ENCODE data around the gene TARDBP. TPM values are rescaled to one million over a fixed set of nuclear protein-coding genes. Genes with fewer than 3 reads are reported as not detected.

The TARDBP gene
- 100 to 1,000 TPM; 132 to 168 TPM for total RNA-seq

GRCh38 chr1:11012260-11013159, at the start of gene TARDBP:
Gene TARDBP, plus strand, starts transcription at chr1:11012654. Its CDS starts 1,074 bp downstream, at chr1:11013728.
- DNase-seq (ENCODE audit: low spot score in 2 of 2): peak; percentile 90 to 94
- Mint-ChIP-seq H3K27ac (peak within 1 kb of the TSS; percentile 98 to 100), H3K9me3 (no peaks in the 10 kb centered on the region), H3K36me3 (peaks cover 19 to 27% of the 10 kb centered on the region in 2 donors)
- ATAC-seq: peak; percentile 91 to 92

DNA sequence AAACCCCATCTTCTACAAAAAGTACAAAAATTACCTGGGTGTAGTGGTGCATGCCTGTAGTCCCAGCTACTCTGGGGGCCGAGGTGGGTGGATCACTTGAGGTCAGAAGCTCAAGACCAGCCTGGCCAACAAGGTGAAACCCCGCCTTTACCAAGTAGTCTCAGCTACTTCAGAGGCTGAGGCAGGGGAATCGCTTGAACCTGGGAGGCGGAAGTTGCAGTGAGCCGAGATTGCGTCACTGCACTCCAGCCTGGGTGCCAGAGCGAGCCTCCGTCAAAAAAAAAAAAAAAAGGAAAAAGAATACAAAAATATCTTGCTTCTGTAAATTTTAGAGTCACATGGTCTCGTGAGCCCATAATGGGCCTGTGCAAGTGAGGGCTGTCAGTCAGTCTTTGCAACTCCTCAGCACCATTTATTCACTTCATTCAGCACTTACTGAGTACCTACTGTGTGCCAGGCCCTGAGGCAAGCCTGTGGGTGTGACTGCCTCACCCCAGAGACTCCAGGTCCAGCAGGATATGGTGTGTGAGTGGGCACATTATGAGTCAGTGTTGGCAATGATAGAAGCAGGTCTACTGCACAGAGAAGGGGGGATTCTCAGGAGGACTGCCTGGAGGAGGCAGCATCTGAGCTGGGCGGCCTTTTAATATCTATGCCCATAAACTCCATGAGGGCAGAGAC, 46.8 kb upstream of the TARDBP start:
- no peaks in the 10 kb centered on the region for H3K36me3 Mint-ChIP-seq
- H3K9me3 Mint-ChIP-seq: no peaks in the 10 kb centered on the region
- ATAC-seq (peak; percentile 20 to 71), DNase-seq (ENCODE audit: low spot score in 2 of 2) (peak in 1 of 2 donors; percentile 67)
- peak overlapping the region; percentile 40 to 55 for H3K27ac Mint-ChIP-seq

DNA sequence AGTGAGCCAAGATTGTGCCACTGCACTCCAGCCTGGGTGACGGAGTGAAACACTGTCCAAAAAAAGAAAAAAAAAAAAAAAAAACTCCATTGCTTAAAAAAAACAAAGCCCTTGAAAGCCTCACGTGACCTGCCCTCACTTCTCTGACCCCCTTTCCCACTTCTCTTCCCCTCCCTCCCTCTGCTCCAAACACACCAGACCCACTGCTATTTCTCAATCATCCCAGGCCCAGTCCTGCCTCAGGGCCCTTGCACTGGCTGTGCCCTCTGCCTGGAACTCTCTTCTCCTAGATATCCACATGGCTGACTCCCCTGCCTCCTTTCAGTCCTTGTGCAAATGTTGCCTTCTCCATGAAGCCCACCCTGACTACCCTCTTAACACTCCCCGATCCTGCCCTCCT, 45.4 kb upstream of the TARDBP start:
- DNase-seq (ENCODE audit: low spot score in 2 of 2) (no peak), ATAC-seq (no peak)
- no peak overlapping the region for H3K27ac Mint-ChIP-seq
- H3K9me3 Mint-ChIP-seq: no peaks in the 10 kb centered on the region
- no peaks in the 10 kb centered on the region for H3K36me3 Mint-ChIP-seq

DNA sequence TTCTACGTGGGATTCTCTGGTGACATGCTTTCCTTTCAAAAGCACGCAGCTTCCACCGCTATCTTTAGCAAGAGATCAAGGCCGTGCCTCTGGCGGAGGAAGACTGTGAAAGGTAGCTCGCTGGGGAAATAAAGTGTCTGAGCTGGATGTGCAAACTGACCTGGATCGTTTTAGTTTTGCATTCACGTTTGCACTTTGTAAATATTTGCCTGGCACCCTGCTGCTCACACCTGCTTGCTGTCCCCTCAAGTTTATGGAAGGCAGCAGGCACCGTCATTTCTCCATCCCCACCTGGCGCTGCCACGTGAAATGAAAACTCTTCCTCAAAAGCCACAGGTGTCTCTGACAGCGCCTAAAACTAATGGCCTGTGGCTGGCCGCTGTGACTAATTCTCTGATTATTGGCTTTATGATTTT, 44.0 kb upstream of the TARDBP start:
- Mint-ChIP-seq H3K9me3 (no peaks in the 10 kb centered on the region), H3K27ac (no peak overlapping the region), H3K36me3 (no peaks in the 10 kb centered on the region)
- no peak for ATAC-seq
- DNase-seq (ENCODE audit: low spot score in 2 of 2): no peak

GRCh38 chr1:10969267-10969970, 43.0 kb upstream of the TARDBP start:
- Mint-ChIP-seq H3K36me3 (no peaks in the 10 kb centered on the region), H3K9me3 (no peaks in the 10 kb centered on the region), H3K27ac (no peak overlapping the region)
- no peak for DNase-seq (ENCODE audit: low spot score in 2 of 2)
- no peak for ATAC-seq

DNA sequence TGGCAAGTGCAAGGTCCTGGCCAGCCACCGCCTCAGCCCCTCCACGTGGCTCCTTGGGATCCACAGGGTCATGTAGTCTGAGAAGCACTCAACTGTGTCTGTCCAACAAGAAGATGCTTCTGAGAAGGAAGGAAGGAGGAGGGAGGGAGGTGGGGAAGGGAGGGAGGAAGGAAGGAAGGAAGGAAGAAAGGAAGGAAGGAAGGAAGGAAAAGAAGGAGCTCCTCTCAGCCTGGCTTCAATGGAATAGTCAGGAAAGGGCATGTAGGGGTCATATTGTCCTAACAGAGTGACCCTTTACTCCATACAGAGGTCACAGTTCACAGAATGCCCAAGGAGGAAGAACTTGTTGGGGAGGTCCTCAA, 42.5 kb upstream of the TARDBP start:
- ATAC-seq: no peak
- DNase-seq (ENCODE audit: low spot score in 2 of 2): no peak
- H3K9me3 Mint-ChIP-seq: no peaks in the 10 kb centered on the region
- no peak overlapping the region for H3K27ac Mint-ChIP-seq
- no peaks in the 10 kb centered on the region for H3K36me3 Mint-ChIP-seq

GRCh38 chr1:10973552-10973951, 38.9 kb upstream of the TARDBP start:
- ATAC-seq (no peak), DNase-seq (ENCODE audit: low spot score in 2 of 2) (no peak)
- no peaks in the 10 kb centered on the region for H3K36me3 Mint-ChIP-seq
- H3K9me3 Mint-ChIP-seq: no peaks in the 10 kb centered on the region
- no peak overlapping the region for H3K27ac Mint-ChIP-seq

DNA sequence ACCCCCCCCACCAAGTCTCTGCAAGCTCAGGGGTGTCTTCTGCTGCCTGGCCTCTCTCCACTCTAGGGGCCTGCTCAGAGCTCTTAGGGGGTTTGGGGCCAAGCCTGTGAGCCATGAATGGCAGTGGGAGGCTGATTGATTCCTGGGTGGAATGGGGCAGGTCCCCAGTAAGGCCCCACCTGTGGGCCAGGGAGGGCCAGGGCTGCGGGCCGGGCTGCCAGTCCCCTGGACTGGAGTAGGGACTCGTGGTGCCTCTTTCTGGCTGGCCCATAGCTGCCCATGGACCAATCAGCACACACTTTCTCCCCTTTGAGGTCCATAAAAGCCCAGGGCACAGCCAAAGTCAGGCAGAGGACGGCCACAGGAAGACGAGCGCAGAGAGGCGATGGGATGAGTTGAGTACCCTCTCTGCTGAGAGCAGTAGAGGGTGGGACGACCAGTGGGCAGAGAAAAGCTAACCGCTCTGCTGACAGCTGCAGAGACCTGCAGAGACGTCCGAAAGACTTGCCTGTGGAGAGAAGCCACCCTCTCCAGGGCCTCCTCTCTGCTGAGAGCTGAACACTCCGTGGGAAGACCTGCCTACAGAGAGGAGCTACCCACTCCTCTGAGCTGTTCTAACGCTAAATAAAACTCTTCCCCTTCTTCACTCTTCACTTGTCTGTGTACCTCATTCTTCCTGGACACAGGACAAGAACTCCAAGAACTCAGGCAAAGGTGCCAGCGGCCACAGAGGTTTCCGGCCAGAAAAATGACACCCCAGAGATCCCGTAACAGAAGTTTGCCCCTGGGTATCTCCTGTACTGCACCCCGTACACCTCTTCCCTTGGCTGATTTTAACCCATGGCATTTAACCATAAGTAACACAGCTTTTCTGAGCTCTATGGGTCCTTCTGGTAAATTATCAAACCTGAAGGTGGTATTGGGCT, 38.2 kb upstream of the TARDBP start:
- Mint-ChIP-seq H3K27ac (no peak overlapping the region), H3K9me3 (no peaks in the 10 kb centered on the region), H3K36me3 (no peaks in the 10 kb centered on the region)
- DNase-seq (ENCODE audit: low spot score in 2 of 2) (no peak), ATAC-seq (no peak)

DNA sequence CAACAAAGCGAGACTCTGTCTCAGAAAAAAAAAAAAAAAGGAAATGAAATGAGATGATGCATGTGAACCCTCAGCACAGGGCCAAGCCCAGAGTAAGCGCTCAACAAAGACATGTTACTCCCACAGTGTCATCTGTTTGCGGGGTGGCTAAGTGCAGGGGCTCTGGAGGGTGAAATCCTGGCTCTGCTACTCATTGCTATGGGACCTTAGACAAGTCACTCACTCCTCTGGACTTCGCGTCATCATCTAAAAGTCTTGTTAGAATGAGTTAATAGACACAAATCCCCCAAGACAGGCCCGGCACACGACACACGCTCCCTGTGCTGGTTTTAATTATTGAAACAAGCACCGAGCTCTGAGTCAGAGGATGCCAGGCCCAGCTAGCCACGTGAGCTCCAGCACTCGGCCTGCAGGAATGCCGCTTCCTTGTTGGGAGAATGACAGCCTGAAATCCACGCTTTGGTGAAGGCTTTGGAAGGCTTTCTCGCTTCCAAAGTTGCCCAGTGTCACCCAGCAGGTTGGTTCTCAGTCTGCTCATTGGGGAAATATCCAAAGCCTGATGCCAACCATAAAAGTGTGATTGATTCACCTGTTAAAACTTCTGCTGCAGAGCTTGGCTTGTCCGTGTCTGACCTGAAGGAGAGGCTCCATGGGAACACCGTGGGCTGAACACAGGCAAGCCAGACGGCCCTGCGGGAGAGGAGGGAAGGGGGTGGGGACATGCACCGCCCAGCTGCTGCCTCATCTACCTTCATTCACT, 36.7 kb upstream of the TARDBP start:
- no peaks in the 10 kb centered on the region for H3K36me3 Mint-ChIP-seq
- no peaks in the 10 kb centered on the region for H3K9me3 Mint-ChIP-seq
- DNase-seq (ENCODE audit: low spot score in 2 of 2): no peak
- H3K27ac Mint-ChIP-seq: no peak overlapping the region
- no peak for ATAC-seq

GRCh38 chr1:10978719-10979118, 33.7 kb upstream of the TARDBP start:
- H3K27ac Mint-ChIP-seq: peak overlapping the region in 1 of 2 donors; percentile 56
- ATAC-seq (no peak), DNase-seq (ENCODE audit: low spot score in 2 of 2) (no peak)
- no peaks in the 10 kb centered on the region for H3K9me3 Mint-ChIP-seq
- H3K36me3 Mint-ChIP-seq: no peaks in the 10 kb centered on the region

DNA sequence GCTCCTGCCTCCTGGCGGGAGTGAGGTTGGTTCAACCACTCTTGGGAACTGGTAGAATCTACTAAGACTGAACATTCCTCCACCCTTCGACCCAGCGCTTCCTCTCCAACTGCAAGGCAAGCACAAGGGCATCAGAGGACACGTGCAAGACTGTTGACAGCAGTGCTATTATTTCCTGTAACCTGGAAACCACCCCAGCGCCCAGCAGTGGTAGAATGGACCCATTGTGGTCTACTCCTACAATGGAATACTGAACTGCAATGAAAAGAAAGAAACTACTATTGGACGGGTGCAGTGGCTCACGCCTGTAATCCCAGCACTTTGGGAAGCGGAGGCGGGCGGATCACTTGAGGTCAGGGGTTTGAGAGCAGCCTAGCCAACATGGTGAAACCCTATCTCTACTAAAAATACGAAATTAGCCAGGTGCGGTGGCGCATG, 33.0 kb upstream of the TARDBP start:
- ATAC-seq: no peak
- Mint-ChIP-seq H3K9me3 (no peaks in the 10 kb centered on the region), H3K27ac (no peak overlapping the region), H3K36me3 (no peaks in the 10 kb centered on the region)
- no peak for DNase-seq (ENCODE audit: low spot score in 2 of 2)

GRCh38 chr1:10980094-10980577, 32.3 kb upstream of the TARDBP start:
- Mint-ChIP-seq H3K9me3 (no peaks in the 10 kb centered on the region), H3K36me3 (no peaks in the 10 kb centered on the region), H3K27ac (no peak overlapping the region)
- ATAC-seq (no peak), DNase-seq (ENCODE audit: low spot score in 2 of 2) (no peak)

- Mint-ChIP-seq H3K36me3 (no peaks in the 10 kb centered on the region), H3K27ac (no peak overlapping the region), H3K9me3 (no peaks in the 10 kb centered on the region)
- DNase-seq (ENCODE audit: low spot score in 2 of 2) (no peak), ATAC-seq (no peak)
These were observed 31.4 kb upstream of the TARDBP start for GRCh38 chr1:10980841-10981727.

DNA sequence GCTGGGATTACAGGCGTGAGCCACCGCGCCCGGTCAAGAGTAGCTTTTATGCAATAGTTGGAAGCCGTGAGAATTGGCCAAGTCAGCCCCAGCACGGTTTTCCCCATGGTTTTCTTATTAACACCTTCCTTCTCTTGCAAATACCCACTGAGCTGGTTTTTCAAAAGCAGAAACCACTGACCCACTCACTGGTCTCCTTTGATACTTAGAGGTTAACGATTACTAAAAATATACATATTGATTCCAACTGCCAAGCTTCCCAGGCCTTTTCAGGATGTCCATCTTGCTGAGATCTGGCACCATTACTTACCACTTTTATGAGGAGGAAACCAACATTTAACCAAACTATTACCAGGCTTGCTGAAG, 25.9 kb upstream of the TARDBP start:
- Mint-ChIP-seq H3K27ac (no peak overlapping the region), H3K36me3 (no peaks in the 10 kb centered on the region), H3K9me3 (no peaks in the 10 kb centered on the region)
- ATAC-seq (peak in 1 of 2 donors; percentile 9), DNase-seq (ENCODE audit: low spot score in 2 of 2) (no peak)
